NCI-H774 (cell line): ENCODE results near the gene USP11.
A peak's percentile ranks its signal among the peaks of the same experiment; 100 is the strongest.
"Not testable (repeated sequence)": the region's sequence is repeated elsewhere in the genome, so short reads cannot be mapped to it uniquely, and the experiment has no call there.

Source experiments
- DNase-seq: peaks from one replicate; lab custom pipeline; 2025; lab: John Stamatoyannopoulos, UW

The USP11 gene

GRCh38 chrX:47247206-47247998 lies 14.6 kb downstream of the USP11 start:
- no peak for DNase-seq

- no peak for DNase-seq
Measured at GRCh38 chrX:47247999-47248320, 15.2 kb downstream of the USP11 start.

- DNase-seq = no peak
Measured at GRCh38 chrX:47248576-47248975, 15.8 kb downstream of the USP11 start.

GRCh38 chrX:47250017-47250347 lies 17.2 kb downstream of the USP11 start:
- DNase-seq = no peak

- not testable (repeated sequence) for DNase-seq
Measured at GRCh38 chrX:47257620-47258019, 24.8 kb downstream of the USP11 start.

- DNase-seq = no peak
Measured at GRCh38 chrX:47264483-47265173, 31.8 kb downstream of the USP11 start.

GRCh38 chrX:47266643-47267042 lies 33.8 kb downstream of the USP11 start:
- no peak for DNase-seq

- DNase-seq = no peak
Measured at GRCh38 chrX:47272013-47272408, 39.2 kb downstream of the USP11 start.

GRCh38 chrX:47273011-47273730 lies 40.4 kb downstream of the USP11 start:
- DNase-seq = no peak

- no peak for DNase-seq
Measured at GRCh38 chrX:47278691-47279090, 45.9 kb downstream of the USP11 start.

GRCh38 chrX:47283015-47283771 lies 50.4 kb downstream of the USP11 start:
- DNase-seq = peak; percentile 18

- not testable (repeated sequence) for DNase-seq
Measured at GRCh38 chrX:47284616-47285015, 51.8 kb downstream of the USP11 start.

- no peak for DNase-seq
Measured at GRCh38 chrX:47285836-47286320, 53.1 kb downstream of the USP11 start.

- no peak for DNase-seq
Measured at GRCh38 chrX:47293106-47293505, 60.3 kb downstream of the USP11 start.

GRCh38 chrX:47296766-47297365 lies 64.1 kb downstream of the USP11 start:
- DNase-seq = no peak

- DNase-seq = no peak
Measured at GRCh38 chrX:47297874-47298273, 65.1 kb downstream of the USP11 start.
